NAMALWA (cell line): ENCODE data around the gene SH2D4B.

Experiments used
- DNase-seq: peaks from one replicate; pipeline ENCODE4 v3.0.0-alpha.2; 2015; ENCODE audit warnings: low spot score

SH2D4B gene

GRCh38 chr10:80642661-80643060, 105.0 kb downstream of the SH2D4B start:
- DNase-seq, result no peak

GRCh38 chr10:80646366-80646765, 108.7 kb downstream of the SH2D4B start:
- no peak for DNase-seq

GRCh38 chr10:80647173-80647833, 109.6 kb downstream of the SH2D4B start:
- DNase-seq, result no peak

- DNase-seq, result no peak
These were observed 110.4 kb downstream of the SH2D4B start for GRCh38 chr10:80648106-80648505.

GRCh38 chr10:80649183-80649582, 111.5 kb downstream of the SH2D4B start:
- no peak for DNase-seq

- DNase-seq, result no peak
These were observed 118.2 kb downstream of the SH2D4B start for GRCh38 chr10:80655898-80656297.

GRCh38 chr10:80658068-80658467, 120.4 kb downstream of the SH2D4B start:
- no peak for DNase-seq

- DNase-seq, result no peak
These were observed 121.6 kb downstream of the SH2D4B start for GRCh38 chr10:80659289-80659688.

- DNase-seq, result no peak
These were observed 122.6 kb downstream of the SH2D4B start for GRCh38 chr10:80660266-80660665.

- no peak for DNase-seq
These were observed 123.0 kb downstream of the SH2D4B start for GRCh38 chr10:80660736-80661135.

- no peak for DNase-seq
These were observed 123.8 kb downstream of the SH2D4B start for GRCh38 chr10:80661526-80661925.

- DNase-seq, result peak; percentile 58
These were observed 124.9 kb downstream of the SH2D4B start for GRCh38 chr10:80662429-80663261.

GRCh38 chr10:80664071-80664680, 126.5 kb downstream of the SH2D4B start:
- peak; percentile 54 for DNase-seq

- no peak for DNase-seq
These were observed 131.8 kb downstream of the SH2D4B start for GRCh38 chr10:80669485-80669884.

GRCh38 chr10:80670774-80671173, 133.1 kb downstream of the SH2D4B start:
- no peak for DNase-seq

GRCh38 chr10:80671847-80672246, 134.1 kb downstream of the SH2D4B start:
- DNase-seq, result no peak

GRCh38 chr10:80672613-80673012, 134.9 kb downstream of the SH2D4B start:
- DNase-seq, result no peak

- DNase-seq, result no peak
These were observed 137.1 kb downstream of the SH2D4B start for GRCh38 chr10:80674809-80675208.

- no peak for DNase-seq
These were observed 143.4 kb downstream of the SH2D4B start for GRCh38 chr10:80681142-80681541.

GRCh38 chr10:80684259-80684658, 146.6 kb downstream of the SH2D4B start:
- DNase-seq, result peak; percentile 79

GRCh38 chr10:80685355-80685754, 147.7 kb downstream of the SH2D4B start:
- no peak for DNase-seq

- no peak for DNase-seq
These were observed 149.2 kb downstream of the SH2D4B start for GRCh38 chr10:80686734-80687475.

- no peak for DNase-seq
These were observed 149.7 kb downstream of the SH2D4B start for GRCh38 chr10:80687476-80687789.
